Uterus (tissue), 4 donors: ENCODE measurements around the gene GPRASP2. TPM values are rescaled to one million over a fixed set of nuclear protein-coding genes. Genes with fewer than 3 reads are reported as not detected.

Source experiments
- DNase-seq, 2 donors: peaks; one replicate each; pipeline ENCODE4 v3.0.0-alpha.2; 2019 to 2020
- H3K27ac ChIP-seq, 2 donors: fragments of 200-600 bp; sonication (generic); 1 replicate in 1 of 2; 2 replicates in 1 of 2; pipeline ENCODE4 v1.5.1; 2016 to 2018
- H3K27me3 ChIP-seq, 2 donors: fragments of 200-600 bp; sonication (generic); one replicate each; pipeline ENCODE4 v1.5.1; 2018 to 2019; ENCODE audit warnings: control low read depth in 1 of 2
- H3K36me3 ChIP-seq, 2 donors: fragments of 200-600 bp; sonication (generic); one replicate each; pipeline ENCODE4 v1.5.1; 2019; ENCODE audit warnings: control low read depth in 1 of 2
- H3K4me1 ChIP-seq, 2 donors: fragments of 200-600 bp; sonication (generic); one replicate each; pipeline ENCODE4 v1.5.1; 2018 to 2019; ENCODE audit warnings: control low read depth in 1 of 2
- H3K4me3 ChIP-seq, 2 donors: fragments of 200-600 bp; sonication (generic); 1 replicate in 1 of 2; 2 replicates in 1 of 2; pipeline ENCODE4 v1.5.1; 2018 to 2019; ENCODE audit warnings: mild to moderate bottlenecking in 1 of 2
- H3K9me3 ChIP-seq, 2 donors: fragments of 200-600 bp; sonication (generic); one replicate each; pipeline ENCODE4 v1.5.1; 2019; ENCODE audit warnings: control low read depth in 1 of 2
- POLR2A ChIP-seq, 2 donors: fragments of 450-650 bp; IDR thresholded peaks; one replicate each; pipeline ENCODE4 v1.6.1; 2016; ENCODE audit warnings: antibody characterized with exemption in 2 of 2, mild to moderate bottlenecking in 1 of 2, moderate library complexity in 1 of 2
- intact Hi-C: fragments of 100-400 bp; cut with DNase I; formaldehyde crosslinking; loops from one replicate; pipeline ENCODE4 v1.15.1; 2023; ENCODE audit warnings: low total_unique reads
- total RNA-seq, 4 donors: library from RNA; depleted of rRNA in 3 of 4; stranded (reverse); fragments of >200 nt in 3 of 4; gene quantifications; one replicate each; pipeline versions ENCODE4 v1.1.0 to v1.2.4, GENCODE V29; 2014 to 2023
- TF ChIP-seq, protein P1 (sequence below), 4 experiments: fragments of 200-600 bp in 2 of 4; fragments of 450-650 bp in 2 of 4; sonication (generic) in 2 of 4; IDR thresholded peaks; one replicate each; pipeline ENCODE4 v1.5.1; 2016 to 2019; ENCODE audit warnings: antibody characterized with exemption in 4 of 4, mild to moderate bottlenecking in 2 of 4, moderate library complexity in 1 of 4
- donor health status: DM: yes; HTN: yes; CAD: no.

Gene GPRASP2
- total RNA-seq, 4 donors from 2014 or later: 7.1 to 99.6 (median 20.3) TPM

DNA sequence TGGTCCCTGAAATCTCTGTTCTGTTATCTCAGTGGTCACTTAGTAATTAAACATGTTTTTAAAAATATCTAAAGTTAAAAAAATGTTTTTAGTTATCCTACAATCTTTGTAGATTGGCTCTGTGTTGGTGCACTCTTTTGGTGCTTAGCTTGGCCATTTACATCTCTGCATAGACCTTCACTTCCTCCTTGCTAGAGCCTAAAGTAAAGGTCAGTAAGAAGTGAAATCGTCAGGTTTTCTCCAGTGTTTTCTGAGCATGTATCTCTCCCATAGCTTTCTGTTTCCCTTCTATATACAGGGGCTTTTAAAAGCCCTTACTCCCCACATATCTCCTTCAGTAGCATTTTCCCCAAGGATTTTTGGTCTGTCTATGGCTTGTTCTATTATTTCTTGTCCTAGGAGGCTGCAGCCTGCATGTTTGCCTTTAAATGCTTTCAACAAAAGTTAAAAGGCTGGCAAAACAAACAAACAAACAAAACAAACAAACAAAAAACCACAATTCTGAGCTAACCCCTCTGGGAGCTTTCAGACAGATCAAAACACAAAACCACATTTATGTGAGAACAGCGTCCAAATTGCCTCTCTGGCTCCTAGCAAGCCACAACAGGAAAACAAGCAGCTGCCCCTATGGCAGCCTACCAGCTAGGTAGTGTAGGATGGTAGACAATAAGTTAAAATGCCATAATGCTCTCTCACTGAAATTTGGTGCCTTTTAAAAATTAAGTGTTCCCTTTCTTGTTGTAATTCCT lies 27.3 kb upstream of the GPRASP2 start:
- TF ChIP-seq, protein P1, sequence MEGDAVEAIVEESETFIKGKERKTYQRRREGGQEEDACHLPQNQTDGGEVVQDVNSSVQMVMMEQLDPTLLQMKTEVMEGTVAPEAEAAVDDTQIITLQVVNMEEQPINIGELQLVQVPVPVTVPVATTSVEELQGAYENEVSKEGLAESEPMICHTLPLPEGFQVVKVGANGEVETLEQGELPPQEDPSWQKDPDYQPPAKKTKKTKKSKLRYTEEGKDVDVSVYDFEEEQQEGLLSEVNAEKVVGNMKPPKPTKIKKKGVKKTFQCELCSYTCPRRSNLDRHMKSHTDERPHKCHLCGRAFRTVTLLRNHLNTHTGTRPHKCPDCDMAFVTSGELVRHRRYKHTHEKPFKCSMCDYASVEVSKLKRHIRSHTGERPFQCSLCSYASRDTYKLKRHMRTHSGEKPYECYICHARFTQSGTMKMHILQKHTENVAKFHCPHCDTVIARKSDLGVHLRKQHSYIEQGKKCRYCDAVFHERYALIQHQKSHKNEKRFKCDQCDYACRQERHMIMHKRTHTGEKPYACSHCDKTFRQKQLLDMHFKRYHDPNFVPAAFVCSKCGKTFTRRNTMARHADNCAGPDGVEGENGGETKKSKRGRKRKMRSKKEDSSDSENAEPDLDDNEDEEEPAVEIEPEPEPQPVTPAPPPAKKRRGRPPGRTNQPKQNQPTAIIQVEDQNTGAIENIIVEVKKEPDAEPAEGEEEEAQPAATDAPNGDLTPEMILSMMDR (IDR thresholded peaks at IDR 0.05): no peak
- no peak for TF ChIP-seq POLR2A (IDR thresholded peaks at IDR 0.05)
- intact Hi-C loops: no loop called here
- no peak for DNase-seq
- Histone ChIP-seq H3K9me3 (peaks cover 0 to 16% of the 10 kb centered on the region in 2 donors), H3K27me3 (no peaks in the 10 kb centered on the region), H3K4me1 (no peaks in the 10 kb centered on the region), H3K27ac (no peak overlapping the region), H3K4me3 (no peak overlapping the region), H3K36me3 (no peaks in the 10 kb centered on the region)

DNA sequence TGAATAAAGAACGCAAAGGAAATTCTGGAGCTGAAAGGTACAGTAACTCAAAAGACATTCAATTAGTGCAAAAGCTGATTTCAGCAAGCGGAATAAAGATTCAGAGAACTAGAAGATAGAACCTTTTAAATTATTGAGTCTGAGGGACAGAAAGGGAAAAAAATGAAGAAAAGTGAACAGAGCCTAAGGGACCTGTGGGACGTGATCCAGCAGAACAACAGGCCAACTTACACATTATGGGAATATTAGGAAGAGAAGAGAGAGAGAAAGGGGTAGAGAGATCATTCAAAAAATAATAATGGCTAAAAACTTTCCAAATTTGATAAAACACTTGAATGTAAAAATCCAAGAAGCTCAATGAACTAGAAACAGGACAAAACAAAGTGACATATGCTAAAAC lies 17.5 kb upstream of the GPRASP2 start:
- no peak for TF ChIP-seq POLR2A (IDR thresholded peaks at IDR 0.05)
- TF ChIP-seq, protein P1 (IDR thresholded peaks at IDR 0.05): no peak
- H3K36me3 ChIP-seq: no peaks in the 10 kb centered on the region
- intact Hi-C loops: no loop called here
- H3K27ac ChIP-seq: no peak overlapping the region
- no peak overlapping the region for H3K4me3 ChIP-seq
- DNase-seq: no peak
- no peaks in the 10 kb centered on the region for H3K9me3 ChIP-seq
- H3K4me1 ChIP-seq: no peaks in the 10 kb centered on the region
- H3K27me3 ChIP-seq: no peaks in the 10 kb centered on the region

DNA sequence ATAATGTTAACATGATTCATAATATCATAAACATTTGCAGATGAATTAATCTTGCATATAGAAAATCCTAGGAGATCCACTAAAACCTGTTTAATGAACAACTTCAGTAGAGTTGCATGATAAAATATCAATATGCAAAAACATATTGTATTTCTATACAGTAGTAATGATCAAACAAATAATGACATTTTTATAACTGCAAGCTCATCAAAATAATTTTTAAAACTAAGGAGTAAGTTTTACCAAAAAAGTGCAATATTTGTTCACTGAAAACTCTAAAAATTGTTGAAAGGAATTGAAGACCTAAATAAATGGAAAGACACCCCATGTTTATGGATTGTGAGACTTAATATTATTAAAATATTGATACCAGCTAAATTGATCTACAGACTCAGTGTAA lies 15.9 kb upstream of the GPRASP2 start:
- no peaks in the 10 kb centered on the region for H3K27me3 ChIP-seq
- no peak overlapping the region for H3K4me3 ChIP-seq
- no peaks in the 10 kb centered on the region for H3K9me3 ChIP-seq
- H3K27ac ChIP-seq: no peak overlapping the region
- no peak for TF ChIP-seq POLR2A (IDR thresholded peaks at IDR 0.05)
- TF ChIP-seq, protein P1 (IDR thresholded peaks at IDR 0.05): no peak
- intact Hi-C loops: no loop called here
- DNase-seq: no peak
- H3K4me1 ChIP-seq: no peaks in the 10 kb centered on the region
- H3K36me3 ChIP-seq: no peaks in the 10 kb centered on the region

DNA sequence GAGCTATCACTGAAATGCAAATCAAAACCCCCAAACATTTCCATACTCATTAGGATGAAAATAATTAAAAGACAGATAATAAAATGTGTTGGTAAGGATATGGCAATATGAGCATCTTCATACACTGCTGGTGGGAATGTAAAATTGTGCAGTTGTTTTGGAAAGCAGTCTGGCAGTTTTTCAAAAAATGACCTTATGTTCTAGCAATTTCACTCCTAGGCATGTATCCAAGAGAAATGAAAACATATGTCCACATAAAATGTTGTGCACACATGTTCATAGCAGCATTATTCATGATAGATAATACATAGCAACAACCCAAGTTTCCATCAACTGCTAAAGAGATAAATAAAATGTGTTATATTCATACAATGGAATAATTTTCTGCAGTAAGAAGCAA lies 14.8 kb upstream of the GPRASP2 start:
- no peak for DNase-seq
- TF ChIP-seq, protein P1 (IDR thresholded peaks at IDR 0.05): no peak
- no peak for TF ChIP-seq POLR2A (IDR thresholded peaks at IDR 0.05)
- Histone ChIP-seq H3K4me3 (no peak overlapping the region), H3K27ac (no peak overlapping the region), H3K36me3 (no peaks in the 10 kb centered on the region), H3K9me3 (no peaks in the 10 kb centered on the region), H3K4me1 (no peaks in the 10 kb centered on the region), H3K27me3 (no peaks in the 10 kb centered on the region)
- intact Hi-C loops: no loop called here

DNA sequence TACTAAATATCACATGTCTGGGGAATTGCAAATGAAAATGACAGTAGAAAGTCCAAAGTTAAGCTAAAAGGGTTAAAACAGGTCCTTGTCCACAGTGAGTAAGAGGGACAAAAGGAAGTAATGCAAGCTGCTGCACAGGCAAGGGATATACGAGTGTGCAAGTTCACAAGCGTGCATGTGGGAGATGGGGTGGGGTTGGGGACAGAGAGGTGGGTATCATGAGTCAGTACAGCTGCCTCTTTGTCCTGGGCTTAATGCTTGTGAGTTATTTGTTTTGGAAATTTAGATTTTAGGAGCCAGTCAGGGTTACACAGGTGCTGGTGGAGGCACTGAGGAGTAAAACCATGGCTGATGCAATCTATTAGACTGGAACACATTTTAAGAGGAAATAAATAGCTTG lies 3.3 kb upstream of the GPRASP2 start:
- Histone ChIP-seq H3K27ac (no peak overlapping the region), H3K4me3 (no peak overlapping the region), H3K36me3 (no peaks in the 10 kb centered on the region), H3K4me1 (no peaks in the 10 kb centered on the region), H3K9me3 (no peaks in the 10 kb centered on the region), H3K27me3 (no peaks in the 10 kb centered on the region)
- DNase-seq: no peak
- TF ChIP-seq POLR2A (IDR thresholded peaks at IDR 0.05): no peak
- TF ChIP-seq, protein P1 (IDR thresholded peaks at IDR 0.05): no peak
- intact Hi-C loops: no loop called here
